ENCODE results near the gene KDM6B.

DNA sequence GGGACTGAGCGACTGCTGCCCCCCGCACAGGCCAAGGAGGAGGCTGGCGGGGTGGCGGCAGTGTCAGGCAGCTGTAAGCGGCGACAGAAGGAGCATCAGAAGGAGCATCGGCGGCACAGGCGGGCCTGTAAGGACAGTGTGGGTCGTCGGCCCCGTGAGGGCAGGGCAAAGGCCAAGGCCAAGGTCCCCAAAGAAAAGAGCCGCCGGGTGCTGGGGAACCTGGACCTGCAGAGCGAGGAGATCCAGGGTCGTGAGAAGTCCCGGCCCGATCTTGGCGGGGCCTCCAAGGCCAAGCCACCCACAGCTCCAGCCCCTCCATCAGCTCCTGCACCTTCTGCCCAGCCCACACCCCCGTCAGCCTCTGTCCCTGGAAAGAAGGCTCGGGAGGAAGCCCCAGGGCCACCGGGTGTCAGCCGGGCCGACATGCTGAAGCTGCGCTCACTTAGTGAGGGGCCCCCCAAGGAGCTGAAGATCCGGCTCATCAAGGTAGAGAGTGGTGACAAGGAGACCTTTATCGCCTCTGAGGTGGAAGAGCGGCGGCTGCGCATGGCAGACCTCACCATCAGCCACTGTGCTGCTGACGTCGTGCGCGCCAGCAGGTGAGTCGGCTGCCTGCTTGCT, 15.2 kb downstream of the KDM6B start:
- TF ChIP-seq, protein P1, sequence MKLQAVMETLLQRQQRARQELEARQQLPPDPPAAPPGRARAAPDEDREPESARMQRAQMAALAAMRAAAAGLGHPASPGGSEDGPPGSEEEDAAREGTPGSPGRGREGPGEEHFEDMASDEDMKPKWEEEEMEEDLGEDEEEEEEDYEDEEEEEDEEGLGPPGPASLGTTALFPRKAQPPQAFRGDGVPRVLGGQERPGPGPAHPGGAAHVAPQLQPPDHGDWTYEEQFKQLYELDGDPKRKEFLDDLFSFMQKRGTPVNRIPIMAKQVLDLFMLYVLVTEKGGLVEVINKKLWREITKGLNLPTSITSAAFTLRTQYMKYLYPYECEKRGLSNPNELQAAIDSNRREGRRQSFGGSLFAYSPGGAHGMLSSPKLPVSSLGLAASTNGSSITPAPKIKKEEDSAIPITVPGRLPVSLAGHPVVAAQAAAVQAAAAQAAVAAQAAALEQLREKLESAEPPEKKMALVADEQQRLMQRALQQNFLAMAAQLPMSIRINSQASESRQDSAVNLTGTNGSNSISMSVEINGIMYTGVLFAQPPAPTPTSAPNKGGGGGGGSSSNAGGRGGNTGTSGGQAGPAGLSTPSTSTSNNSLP (IDR thresholded peaks at IDR 0.05; ENCODE audit: borderline replicate concordance, low read depth, low read length) = no peak
- TF ChIP-seq, protein P2, sequence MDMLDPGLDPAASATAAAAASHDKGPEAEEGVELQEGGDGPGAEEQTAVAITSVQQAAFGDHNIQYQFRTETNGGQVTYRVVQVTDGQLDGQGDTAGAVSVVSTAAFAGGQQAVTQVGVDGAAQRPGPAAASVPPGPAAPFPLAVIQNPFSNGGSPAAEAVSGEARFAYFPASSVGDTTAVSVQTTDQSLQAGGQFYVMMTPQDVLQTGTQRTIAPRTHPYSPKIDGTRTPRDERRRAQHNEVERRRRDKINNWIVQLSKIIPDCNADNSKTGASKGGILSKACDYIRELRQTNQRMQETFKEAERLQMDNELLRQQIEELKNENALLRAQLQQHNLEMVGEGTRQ (CRISPR knock-in tag; IDR thresholded peaks at IDR 0.05) = no peak
- TF ChIP-seq, protein P3, sequence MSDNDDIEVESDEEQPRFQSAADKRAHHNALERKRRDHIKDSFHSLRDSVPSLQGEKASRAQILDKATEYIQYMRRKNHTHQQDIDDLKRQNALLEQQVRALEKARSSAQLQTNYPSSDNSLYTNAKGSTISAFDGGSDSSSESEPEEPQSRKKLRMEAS (CRISPR knock-in tag; IDR thresholded peaks at IDR 0.05) = no peak
- no peak for TF ChIP-seq BRCA1 (IDR thresholded peaks at IDR 0.05)
- TF ChIP-seq BRCA1 (CRISPR knock-in tag; IDR thresholded peaks at IDR 0.05) = no peak
- TF ChIP-seq ZNF589 (CRISPR knock-in tag; IDR thresholded peaks at IDR 0.05; ENCODE audit: low read depth) = no peak
- TF ChIP-seq TCF7L2 (IDR thresholded peaks at IDR 0.05; ENCODE audit: low read depth, low read length) = no peak
- no peak for TF ChIP-seq EZH2 (IDR thresholded peaks at IDR 0.05; ENCODE audit: borderline replicate concordance, low read depth, low read length)
- TF ChIP-seq MYC (IDR thresholded peaks at IDR 0.05; ENCODE audit: low read depth, low read length) = no peak
- no peak for TF ChIP-seq MYC (CRISPR knock-in tag; IDR thresholded peaks at IDR 0.05; ENCODE audit: borderline replicate concordance, low read depth)
- TF ChIP-seq, protein P4, sequence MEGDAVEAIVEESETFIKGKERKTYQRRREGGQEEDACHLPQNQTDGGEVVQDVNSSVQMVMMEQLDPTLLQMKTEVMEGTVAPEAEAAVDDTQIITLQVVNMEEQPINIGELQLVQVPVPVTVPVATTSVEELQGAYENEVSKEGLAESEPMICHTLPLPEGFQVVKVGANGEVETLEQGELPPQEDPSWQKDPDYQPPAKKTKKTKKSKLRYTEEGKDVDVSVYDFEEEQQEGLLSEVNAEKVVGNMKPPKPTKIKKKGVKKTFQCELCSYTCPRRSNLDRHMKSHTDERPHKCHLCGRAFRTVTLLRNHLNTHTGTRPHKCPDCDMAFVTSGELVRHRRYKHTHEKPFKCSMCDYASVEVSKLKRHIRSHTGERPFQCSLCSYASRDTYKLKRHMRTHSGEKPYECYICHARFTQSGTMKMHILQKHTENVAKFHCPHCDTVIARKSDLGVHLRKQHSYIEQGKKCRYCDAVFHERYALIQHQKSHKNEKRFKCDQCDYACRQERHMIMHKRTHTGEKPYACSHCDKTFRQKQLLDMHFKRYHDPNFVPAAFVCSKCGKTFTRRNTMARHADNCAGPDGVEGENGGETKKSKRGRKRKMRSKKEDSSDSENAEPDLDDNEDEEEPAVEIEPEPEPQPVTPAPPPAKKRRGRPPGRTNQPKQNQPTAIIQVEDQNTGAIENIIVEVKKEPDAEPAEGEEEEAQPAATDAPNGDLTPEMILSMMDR (IDR thresholded peaks at IDR 0.05 in 2 of 3, conservative IDR thresholded peaks at IDR 0.05 in 1 of 3; ENCODE audit: insufficient read depth in 2 of 3, low read depth in 1 of 3, low read length in 3 of 3) = no peak
- no peak for TF ChIP-seq POLR2AphosphoS5 (IDR thresholded peaks at IDR 0.05; ENCODE audit: control insufficient read depth, insufficient read depth, low read depth, low read length)
- TF ChIP-seq ARNT (IDR thresholded peaks at IDR 0.05) = no peak

Measured in K562 (cell line).